Psoas muscle (tissue), 8 donors: ENCODE data around the gene NINL. TPM values are rescaled to one million over a fixed set of nuclear protein-coding genes. Genes with fewer than 3 reads are reported as not detected.

Source experiments
- ATAC-seq, 4 donors: fragments of 200-7000 bp; cut with Tn5 transposase; one replicate each; pipeline ENCODE4 v1.9.1; 2020; ENCODE audit warnings: moderate library complexity in 3 of 4, mild to moderate bottlenecking in 2 of 4
- DNase-seq, 2 donors: peaks; one replicate each; pipeline ENCODE4 v3.0.0-alpha.2; 2020
- H3K27ac ChIP-seq: fragments of 200-600 bp; one replicate; pipeline ENCODE4 v1.8.0; 2022
- H3K27me3 ChIP-seq, 3 donors: fragments of 200-600 bp in 1 of 3; one replicate each; pipeline versions ENCODE4 v1.6.1 to v1.8.0; 2013 to 2022; ENCODE audit warnings: low read length in 2 of 3, mild to moderate bottlenecking in 2 of 3, moderate library complexity in 1 of 3; ENCODE audit not compliant: insufficient read depth in 3 of 3
- H3K36me3 ChIP-seq, 2 donors: fragments of 200-600 bp in 1 of 2; one replicate each; pipeline versions ENCODE4 v1.6.1 to v1.8.0; 2013 to 2022; ENCODE audit warnings: low read depth in 1 of 2, mild to moderate bottlenecking in 1 of 2, moderate library complexity in 1 of 2; ENCODE audit not compliant: insufficient read depth in 1 of 2
- H3K4me1 ChIP-seq: fragments of 200-600 bp; one replicate; pipeline ENCODE4 v1.8.0; 2022
- H3K4me3 ChIP-seq: fragments of 200-600 bp; one replicate; pipeline ENCODE4 v1.8.0; 2022; ENCODE audit warnings: mild to moderate bottlenecking
- H3K9me3 ChIP-seq: fragments of 200-600 bp; one replicate; pipeline ENCODE4 v1.8.0; 2022
- CTCF ChIP-seq: fragments of 200-600 bp; IDR thresholded peaks from one replicate; pipeline ENCODE4 v1.8.0; 2022; ENCODE audit warnings: antibody characterized with exemption
- WGBS, 3 donors: extraction: QIAGEN DNeasy Blood & Tissue Kit; methylation state at CpG; one replicate each; pipeline versions ENCODE4 v1.1.6 to v1.1.7; 2013; 5-methylcytosine and 5-hydroxymethylcytosine counted together
- intact Hi-C, 2 donors: fragments of 100-400 bp; cut with DNase I; formaldehyde crosslinking; loops; one replicate each; pipeline versions ENCODE4 v1.11.0 to v1.14.2; 2022
- polyA plus RNA-seq, 3 donors: library from polyadenylated mRNA; stranded (reverse); fragments of 200-250 nt; gene quantifications; one replicate each; pipeline ENCODE4 v1.2.3, GENCODE V29; 2013
- total RNA-seq, 4 donors: library from RNA; stranded (reverse); fragmentation: NEBNext Ultra II Directional in 2 of 4; extraction: Animal tissue kit (Norgen Biotek cat#: 25700) in 2 of 4; gene quantifications; one replicate each; pipeline versions ENCODE4 v1.2.1 to v1.2.4, GENCODE V29; 2021 to 2023
- donor health status: healthy with polysubstance abuse.
- donor health status: DM: no; HTN: no; CAD: no; lungs with moderate emphysema.
- donor health status: Bipolar disorder and iron deficiency.
- donor health status: healthy.
- donor health status: DM: yes; HTN: yes; CAD: no.
- donor health status: DM: no; HTN: no; CAD: no.
- donor health status: DM: no; HTN: no; CAD: no.
- donor health status: DM: yes; HTN: yes; CAD: no.

NINL gene
- total and polyA plus RNA-seq, 7 donors = 0.22 to 1.3 (median 0.42) TPM

- no peaks in the 10 kb centered on the region for H3K4me1 ChIP-seq
- H3K36me3 ChIP-seq = no peaks in the 10 kb centered on the region
- TF ChIP-seq CTCF = no peak
- no peak overlapping the region for H3K4me3 ChIP-seq
- H3K27me3 ChIP-seq = no peaks in the 10 kb centered on the region
- DNase-seq (no peak), ATAC-seq (no peak)
- H3K9me3 ChIP-seq = no peaks in the 10 kb centered on the region
- WGBS, 3 donors = 97 to 98% (median 97%) methylated on average over 4 of the region's 4 CpGs
- intact Hi-C loops = no loop called here
- no peak overlapping the region for H3K27ac ChIP-seq
These were observed 140.8 kb downstream of the NINL start for GRCh38 chr20:25444556-25444955.

GRCh38 chr20:25439328-25439727 lies 146.0 kb downstream of the NINL start:
- no peak overlapping the region for H3K27ac ChIP-seq
- no peak overlapping the region for H3K4me3 ChIP-seq
- DNase-seq (no peak), ATAC-seq (no peak)
- no peaks in the 10 kb centered on the region for H3K36me3 ChIP-seq
- TF ChIP-seq CTCF = no peak
- H3K27me3 ChIP-seq = no peaks in the 10 kb centered on the region
- H3K4me1 ChIP-seq = no peaks in the 10 kb centered on the region
- no peaks in the 10 kb centered on the region for H3K9me3 ChIP-seq
- intact Hi-C loops = no loop called here
- WGBS, 3 donors = 84 to 91% (median 90%) methylated on average over 3 of the region's 3 CpGs

- Histone ChIP-seq H3K27me3 (no peaks in the 10 kb centered on the region), H3K4me1 (no peaks in the 10 kb centered on the region), H3K4me3 (no peak overlapping the region), H3K27ac (no peak overlapping the region), H3K9me3 (no peaks in the 10 kb centered on the region), H3K36me3 (no peaks in the 10 kb centered on the region)
- ATAC-seq (no peak), DNase-seq (no peak)
- WGBS, 3 donors = 38 to 52% (median 44%) methylated on average over 4 of the region's 4 CpGs
- intact Hi-C loops = no loop called here
- no peak for TF ChIP-seq CTCF
These were observed 148.2 kb downstream of the NINL start for GRCh38 chr20:25437153-25437581.

GRCh38 chr20:25424536-25424935 lies 160.8 kb downstream of the NINL start:
- no peaks in the 10 kb centered on the region for H3K4me1 ChIP-seq
- ATAC-seq (no peak), DNase-seq (no peak)
- 92 to 97% (median 95%) methylated on average over 3 of the region's 3 CpGs for WGBS, 3 donors
- H3K9me3 ChIP-seq = no peaks in the 10 kb centered on the region
- intact Hi-C loops = no loop called here
- H3K27me3 ChIP-seq = no peaks in the 10 kb centered on the region
- TF ChIP-seq CTCF = no peak
- H3K4me3 ChIP-seq = no peak overlapping the region
- no peak overlapping the region for H3K27ac ChIP-seq
- no peaks in the 10 kb centered on the region for H3K36me3 ChIP-seq

- Histone ChIP-seq H3K27ac (no peak overlapping the region), H3K27me3 (no peaks in the 10 kb centered on the region), H3K36me3 (no peaks in the 10 kb centered on the region), H3K4me3 (no peak overlapping the region), H3K4me1 (no peaks in the 10 kb centered on the region), H3K9me3 (no peaks in the 10 kb centered on the region)
- intact Hi-C loops = no loop called here
- no peak for ATAC-seq
- WGBS, 3 donors = 78 to 93% (median 91%) methylated on average over 4 of the region's 4 CpGs
- TF ChIP-seq CTCF = no peak
- DNase-seq = no peak
These were observed 163.3 kb downstream of the NINL start for GRCh38 chr20:25422032-25422431.
